Gastroesophageal sphincter (tissue), 3 donors: Measurements from ENCODE around the gene ZMIZ1.

Experiments used
- CTCF ChIP-seq, 4 experiments: fragments of 200-600 bp in 2 of 4; fragments of 450-650 bp in 2 of 4; sonication (generic) in 1 of 4; IDR thresholded peaks; one replicate each; pipeline ENCODE4 v1.5.1; 2017 to 2019; ENCODE audit warnings: antibody characterized with exemption in 4 of 4, mild to moderate bottlenecking in 2 of 4, moderate library complexity in 2 of 4
- POLR2A ChIP-seq, 2 donors: fragments of 450-650 bp; IDR thresholded peaks; one replicate each; pipeline ENCODE4 v1.6.1; 2017; ENCODE audit warnings: antibody characterized with exemption in 2 of 2, mild to moderate bottlenecking in 2 of 2, moderate library complexity in 1 of 2
- POLR2AphosphoS5 ChIP-seq: sonication (generic); formaldehyde crosslinking; IDR thresholded peaks from one replicate; pipeline ENCODE4 v1.6.1; 2017; ENCODE audit warnings: antibody characterized with exemption

- TF ChIP-seq POLR2A (IDR thresholded peaks at IDR 0.05), result no peak
- no peak for TF ChIP-seq CTCF (IDR thresholded peaks at IDR 0.05)
- TF ChIP-seq POLR2AphosphoS5, result no peak
These were observed 255.4 kb downstream of the ZMIZ1 start for GRCh38 chr10:79324032-79324695.
